Fibroblast of skin of scalp (primary cell): ENCODE data around the gene TRAPPC2B. TPM values are rescaled to one million over a fixed set of nuclear protein-coding genes. Genes with fewer than 3 reads are reported as not detected.

Experiments
- DNase-seq: peaks from one replicate; pipeline ENCODE4 v3.0.0-alpha.2; 2013
- polyA plus RNA-seq, 2 experiments: library from polyadenylated mRNA; unstranded; fragments of 120-200 nt; gene quantifications; one replicate each; pipeline ENCODE4 v1.2.1, GENCODE V29; 2013; ENCODE audit not compliant: insufficient read length in 2 of 2

TRAPPC2B gene
- 12.0 TPM for polyA plus RNA-seq (2013, experiment 1 of 2; ENCODE audit: insufficient read length)
- 10.8 TPM for polyA plus RNA-seq (2013, experiment 2 of 2; ENCODE audit: insufficient read length)

- DNase-seq: peak; percentile 100
Observed at GRCh38 chr19:57362997-57363687, at the start of gene TRAPPC2B, which contains the start of gene ZNF547. Gene TRAPPC2B (plus strand): TSS chr19:57363551. CDS start chr19:57364834, 1,283 bp downstream. Gene ZNF547 (plus strand): TSS chr19:57363551. CDS start chr19:57368556, 5,005 bp downstream.

GRCh38 chr19:57314146-57314545 lies 49.2 kb upstream of the TRAPPC2B start:
- no peak for DNase-seq

- no peak for DNase-seq
Observed at GRCh38 chr19:57317503-57317902, 45.8 kb upstream of the TRAPPC2B start.

- no peak for DNase-seq
Observed at GRCh38 chr19:57319869-57320179, 43.5 kb upstream of the TRAPPC2B start.

- DNase-seq: peak; percentile 97
Observed at GRCh38 chr19:57320180-57321084, 42.9 kb upstream of the TRAPPC2B start, which contains the start of gene ZNF543. Gene ZNF543 (plus strand): TSS chr19:57320472. CDS start chr19:57320854, 382 bp downstream.

- DNase-seq: no peak
Observed at GRCh38 chr19:57321116-57321515, 42.2 kb upstream of the TRAPPC2B start.

- no peak for DNase-seq
Observed at GRCh38 chr19:57321751-57322150, 41.6 kb upstream of the TRAPPC2B start.

- DNase-seq: no peak
Observed at GRCh38 chr19:57324992-57325391, 38.4 kb upstream of the TRAPPC2B start.

- no peak for DNase-seq
Observed at GRCh38 chr19:57327993-57328392, 35.4 kb upstream of the TRAPPC2B start.

GRCh38 chr19:57334191-57334590 lies 29.2 kb upstream of the TRAPPC2B start:
- no peak for DNase-seq

GRCh38 chr19:57338877-57339276 lies 24.5 kb upstream of the TRAPPC2B start:
- no peak for DNase-seq

GRCh38 chr19:57342582-57342981 lies 20.8 kb upstream of the TRAPPC2B start:
- no peak for DNase-seq

- DNase-seq: peak; percentile 42
Observed at GRCh38 chr19:57348136-57348535, 15.2 kb upstream of the TRAPPC2B start.

GRCh38 chr19:57350877-57351805 lies 12.2 kb upstream of the TRAPPC2B start, which contains the start of gene ZNF304:
Gene ZNF304 (plus strand): TSS chr19:57351271. CDS start chr19:57351665, 394 bp downstream.
- DNase-seq: peak; percentile 98

- DNase-seq: no peak
Observed at GRCh38 chr19:57351867-57352266, 11.5 kb upstream of the TRAPPC2B start.

- no peak for DNase-seq
Observed at GRCh38 chr19:57355916-57356315, 7.4 kb upstream of the TRAPPC2B start.

GRCh38 chr19:57357406-57357805 lies 5.9 kb upstream of the TRAPPC2B start:
- DNase-seq: no peak

GRCh38 chr19:57359300-57359699 lies 4.1 kb upstream of the TRAPPC2B start:
- DNase-seq: no peak

GRCh38 chr19:57362419-57362818 lies 932 bp upstream of the TRAPPC2B start:
- no peak for DNase-seq

- no peak for DNase-seq
Observed at GRCh38 chr19:57363688-57364181, 384 bp downstream of the TRAPPC2B start.

GRCh38 chr19:57366776-57367175 lies 3.4 kb downstream of the TRAPPC2B start:
- DNase-seq: no peak

- no peak for DNase-seq
Observed at GRCh38 chr19:57374179-57374578, 10.8 kb downstream of the TRAPPC2B start.
